NCI-H2171 treated with DMSO at 0.1 percent for 48 hours (cell line): Measurements from ENCODE around the gene EFNA3.
A peak's percentile ranks its signal among the peaks of the same experiment; 100 is the strongest.

Experiments
- DNase-seq: peaks from one replicate; lab custom pipeline; 2025; lab: John Stamatoyannopoulos, UW

EFNA3 gene, protein sequence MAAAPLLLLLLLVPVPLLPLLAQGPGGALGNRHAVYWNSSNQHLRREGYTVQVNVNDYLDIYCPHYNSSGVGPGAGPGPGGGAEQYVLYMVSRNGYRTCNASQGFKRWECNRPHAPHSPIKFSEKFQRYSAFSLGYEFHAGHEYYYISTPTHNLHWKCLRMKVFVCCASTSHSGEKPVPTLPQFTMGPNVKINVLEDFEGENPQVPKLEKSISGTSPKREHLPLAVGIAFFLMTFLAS

DNA sequence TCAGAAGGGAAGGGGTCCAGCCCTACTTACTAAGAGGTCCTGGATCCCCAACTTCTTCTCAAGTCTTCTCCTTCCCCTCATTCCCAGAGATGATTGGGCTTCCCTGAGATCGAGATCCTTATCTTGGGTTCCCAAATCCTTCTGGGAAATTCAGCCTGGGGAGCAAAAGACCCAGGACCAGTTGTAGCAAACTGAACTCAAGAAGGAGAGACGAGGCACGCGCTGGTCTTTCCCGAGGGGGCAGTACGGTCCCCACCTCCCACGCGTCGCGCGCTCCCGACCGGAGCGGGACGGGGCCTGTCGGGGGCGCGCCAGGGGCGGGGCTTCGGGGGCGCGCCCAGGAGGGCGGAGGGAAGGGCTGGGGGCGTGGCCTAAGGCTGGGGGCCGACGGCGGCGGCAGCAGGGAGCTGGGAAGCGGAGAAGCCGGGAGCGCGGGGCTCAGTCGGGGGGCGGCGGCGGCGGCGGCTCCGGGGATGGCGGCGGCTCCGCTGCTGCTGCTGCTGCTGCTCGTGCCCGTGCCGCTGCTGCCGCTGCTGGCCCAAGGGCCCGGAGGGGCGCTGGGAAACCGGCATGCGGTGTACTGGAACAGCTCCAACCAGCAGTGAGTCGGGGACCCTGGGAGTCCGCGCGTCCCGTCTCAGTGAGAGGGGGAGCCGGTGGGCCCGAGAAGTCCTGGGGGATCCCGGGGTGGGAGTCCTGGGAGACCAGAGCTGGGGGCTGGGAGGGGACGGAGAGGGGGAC lies at the start of gene EFNA3:
Gene EFNA3 (plus strand): TSS at position 369 of the 741 bp plus-strand sequence. CDS start 105 bp downstream, at position 474.
- peak; percentile 79 for DNase-seq

DNA sequence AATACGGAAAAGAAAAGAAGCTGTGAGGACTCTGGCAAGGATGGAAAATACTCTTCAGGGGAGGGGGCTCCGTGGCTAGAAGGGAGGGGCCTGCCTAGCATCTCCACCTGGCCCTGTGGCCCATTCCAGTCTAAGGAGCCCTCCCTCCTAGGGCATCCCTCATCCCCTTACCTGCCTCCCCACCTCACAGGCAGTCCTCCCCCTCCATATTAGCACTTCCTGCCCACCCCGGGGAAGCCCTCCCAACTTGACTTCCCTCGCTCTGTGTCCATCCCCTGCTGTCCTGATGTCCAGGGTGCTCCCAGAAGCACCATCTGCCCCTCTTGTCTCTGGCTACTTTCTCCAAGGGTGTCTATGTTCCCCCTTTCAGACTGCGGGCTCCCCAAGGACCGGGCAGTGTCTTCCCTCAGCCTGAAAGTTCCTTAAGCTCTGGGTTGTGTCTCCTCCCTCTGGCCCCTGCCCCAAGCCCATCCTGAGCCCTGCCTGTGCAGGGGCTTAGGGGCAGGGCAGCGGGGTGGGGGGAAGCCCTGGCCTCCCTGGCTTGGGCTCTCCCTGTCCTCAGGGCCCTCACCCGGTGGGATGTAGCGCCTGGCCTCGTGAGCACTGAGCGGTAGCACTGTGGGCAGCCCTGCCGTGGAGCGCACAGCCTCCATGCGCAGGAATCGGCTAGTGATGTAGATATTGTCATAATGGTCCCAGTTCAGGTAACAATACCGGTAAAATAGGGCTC lies 49.0 kb upstream of the EFNA3 start:
- DNase-seq = no peak

DNA sequence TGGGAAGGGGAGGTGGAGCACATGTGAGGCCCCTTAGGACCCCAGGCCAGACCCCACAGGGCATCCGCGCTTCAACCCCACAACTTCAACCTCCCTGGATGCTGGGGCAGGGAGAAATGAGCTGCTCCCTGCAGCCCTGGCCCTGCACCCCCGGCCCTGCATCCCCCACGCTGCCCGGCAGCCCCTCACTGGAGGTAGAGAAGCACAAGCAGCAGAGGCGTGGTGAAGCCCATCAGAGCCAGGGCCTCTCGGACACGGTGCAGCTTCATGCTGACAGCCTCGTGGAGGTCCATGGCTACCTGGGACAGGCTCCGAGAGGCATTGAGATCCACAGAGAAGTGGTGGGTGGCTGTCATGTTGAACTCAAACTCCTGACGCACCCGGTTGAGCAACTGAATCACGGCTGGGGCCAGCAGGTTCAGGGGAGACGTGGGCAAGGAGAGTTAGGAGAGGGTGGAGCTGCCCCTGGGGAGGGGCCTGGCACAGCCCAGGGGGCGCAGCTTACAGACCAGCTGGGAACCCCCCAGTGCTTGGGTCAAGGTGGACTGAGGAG lies 48.3 kb upstream of the EFNA3 start:
- DNase-seq = no peak

DNA sequence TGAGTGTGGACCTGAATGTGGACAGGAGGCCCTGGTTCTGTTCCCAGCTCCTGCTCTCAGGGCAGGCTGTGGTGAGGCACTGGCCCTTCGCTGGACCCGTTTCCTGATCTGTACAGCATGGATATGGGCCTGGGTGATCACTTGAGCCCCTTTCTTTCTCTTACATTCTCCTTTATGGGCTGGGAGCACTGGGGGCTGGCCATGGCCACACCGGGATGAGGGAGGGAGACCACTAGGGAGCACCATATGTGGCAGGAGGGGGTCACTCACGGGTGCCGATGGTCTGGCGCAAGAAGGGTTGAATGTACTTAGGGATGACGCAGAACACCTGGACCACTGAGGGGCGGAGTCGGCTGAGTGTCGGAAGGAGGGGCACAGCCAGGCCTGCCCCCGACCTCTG lies 47.7 kb upstream of the EFNA3 start:
- no peak for DNase-seq

DNA sequence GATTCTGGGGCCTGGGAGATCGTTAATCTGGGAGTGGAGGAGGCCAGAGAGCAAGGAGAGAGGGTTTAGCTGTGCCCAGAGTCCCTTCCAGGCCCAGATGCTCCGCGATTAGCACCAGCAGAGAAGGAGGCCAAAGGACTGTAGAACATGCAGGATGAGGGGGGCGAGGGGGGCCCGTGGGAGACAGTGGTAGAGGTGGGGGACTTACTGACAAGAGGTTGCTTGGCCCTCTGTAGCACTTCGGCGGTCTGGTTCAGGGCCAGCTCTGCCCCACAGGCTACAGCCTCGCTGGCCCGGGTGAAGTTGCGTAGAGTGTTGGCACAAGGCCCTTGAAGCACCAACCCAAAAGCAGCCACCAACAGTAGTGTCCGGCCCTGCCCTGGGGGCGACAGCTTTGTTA lies 45.8 kb upstream of the EFNA3 start:
- no peak for DNase-seq

DNA sequence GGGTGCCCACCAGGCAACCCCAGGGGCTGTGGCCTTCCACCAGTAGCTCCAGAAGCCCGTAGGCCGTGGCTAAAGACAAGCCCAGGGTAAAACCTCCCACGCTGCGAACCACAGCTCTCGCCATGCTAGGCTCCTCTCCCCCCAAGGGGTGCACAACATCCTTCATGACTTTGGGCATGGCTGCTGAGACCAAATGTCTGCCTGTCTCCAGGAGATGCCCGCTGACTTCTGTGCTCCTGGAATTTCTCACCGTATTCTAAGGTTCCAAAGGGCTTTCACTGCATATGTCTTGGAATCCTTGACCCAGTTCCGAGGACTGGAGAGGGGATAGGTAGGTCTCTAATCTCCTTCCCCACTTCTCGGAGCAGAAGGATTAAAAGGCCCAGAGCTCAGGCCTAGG lies 45.1 kb upstream of the EFNA3 start, which contains the start of the genes DCST1 and DCST2:
Gene DCST1 (plus strand): TSS at position 301 of the 400 bp plus-strand sequence. CDS start 213 bp downstream, outside the sequence.
Gene DCST2 (minus strand): TSS at position 258 of the 400 bp plus-strand sequence. CDS start 80 bp downstream, at position 178.
- no peak for DNase-seq

DNA sequence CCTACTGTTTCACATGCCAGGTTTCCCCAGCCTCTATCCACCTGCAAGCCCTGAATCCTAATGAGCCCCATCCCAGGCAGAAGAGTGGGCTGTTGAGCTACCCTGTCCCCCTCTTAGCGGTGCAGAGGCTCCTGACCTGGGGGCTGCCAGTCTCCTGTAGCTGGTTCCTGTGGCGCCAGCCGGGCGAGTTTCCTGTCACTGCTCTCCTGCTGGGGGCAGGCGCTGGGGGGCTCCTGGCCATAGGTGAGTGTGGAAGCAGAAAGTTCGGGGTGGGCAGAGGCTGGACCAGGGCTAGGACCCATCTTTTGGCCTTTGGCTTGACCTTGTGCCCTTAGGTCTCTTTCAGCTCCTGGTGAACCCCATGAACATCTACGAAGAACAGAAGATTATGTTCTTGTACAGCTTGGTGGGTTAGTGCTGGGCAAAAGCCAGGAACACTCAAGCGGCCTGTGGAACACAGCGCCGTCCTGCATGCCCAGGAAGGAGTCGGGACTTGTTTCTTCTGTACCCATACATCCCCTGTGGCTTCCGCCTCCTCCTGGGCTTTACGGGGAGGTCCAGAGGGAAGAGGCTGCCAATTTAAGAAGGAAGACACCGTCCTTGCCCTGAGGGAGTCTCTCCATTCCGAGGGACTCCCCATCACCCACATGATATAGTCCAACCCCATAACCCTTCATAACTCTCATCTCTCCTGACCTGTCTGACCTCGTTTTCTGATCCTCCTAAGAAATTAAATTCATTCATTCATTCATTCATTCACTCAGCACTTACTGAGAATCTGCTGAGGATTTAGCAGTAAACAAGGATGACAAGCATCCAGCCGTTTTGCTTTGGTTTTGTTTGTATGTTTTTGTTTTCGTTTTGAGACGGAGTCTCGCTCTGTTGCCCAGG lies 44.1 kb upstream of the EFNA3 start:
- DNase-seq = no peak

DNA sequence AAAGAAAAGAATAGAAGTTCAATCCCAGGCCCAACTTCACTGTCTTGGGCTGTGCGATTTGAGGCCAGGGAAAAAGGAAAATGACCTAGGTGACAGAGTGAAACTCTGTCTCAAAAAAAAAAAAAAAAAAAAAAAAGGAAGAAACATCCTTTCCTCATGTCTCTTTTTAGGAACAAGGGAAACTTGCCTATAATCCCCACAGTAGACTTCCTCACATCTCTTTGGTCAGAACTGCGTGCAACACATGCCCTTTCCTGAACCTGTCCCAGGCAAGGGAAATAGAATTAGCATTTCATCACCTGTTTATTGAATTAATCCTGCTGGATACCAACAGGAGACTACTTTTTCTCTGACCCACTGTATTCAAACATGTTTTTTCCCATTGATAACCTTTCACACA lies 42.7 kb upstream of the EFNA3 start:
- DNase-seq = no peak

DNA sequence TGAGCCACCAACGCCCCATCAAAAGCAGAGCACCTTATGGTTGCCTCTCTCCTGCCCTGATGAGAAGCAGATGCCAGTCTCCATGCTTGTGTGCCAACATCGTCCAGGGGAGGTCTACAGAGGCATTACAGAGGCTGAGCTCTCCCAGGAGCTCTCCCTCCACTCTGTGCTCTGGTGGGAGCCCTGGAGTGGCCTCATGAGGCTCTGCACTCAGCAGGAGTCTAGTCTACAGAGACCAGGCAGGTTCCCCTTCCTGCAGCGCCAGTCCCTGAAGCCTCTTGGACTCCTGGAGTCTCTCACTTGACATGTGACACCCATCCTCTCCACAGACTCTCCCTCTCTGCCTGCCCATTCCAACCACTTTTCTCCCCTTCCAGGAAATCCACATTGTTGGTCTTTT lies 41.6 kb upstream of the EFNA3 start:
- DNase-seq = no peak

DNA sequence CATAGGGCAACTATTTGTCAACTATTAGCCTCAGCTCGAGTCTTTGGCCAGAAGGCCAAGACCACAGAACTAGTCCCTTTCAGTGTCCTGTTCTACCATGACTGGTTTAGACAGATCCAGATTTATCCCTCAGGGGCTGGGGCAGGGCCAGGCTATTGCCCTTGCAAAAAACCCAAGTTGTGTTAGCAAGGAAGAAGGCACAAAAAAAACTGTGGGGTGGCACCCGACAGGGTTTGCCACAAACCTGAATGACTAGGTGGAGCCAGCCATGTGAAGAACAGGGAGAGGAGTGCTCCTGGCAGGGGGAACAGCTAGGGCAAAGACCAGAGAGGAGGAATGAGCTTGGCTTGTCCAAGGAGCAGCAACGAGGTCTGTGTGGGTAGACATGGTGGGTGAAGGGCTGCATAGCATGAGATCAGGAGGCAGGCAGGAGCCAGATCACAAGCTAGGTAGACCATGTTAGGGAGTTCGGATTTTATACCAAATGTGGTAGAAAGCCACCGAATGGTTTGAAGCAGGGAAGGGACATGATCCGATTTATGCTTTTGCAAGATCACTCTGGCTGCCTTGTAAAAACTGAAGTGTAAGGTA lies 40.7 kb upstream of the EFNA3 start:
- no peak for DNase-seq

DNA sequence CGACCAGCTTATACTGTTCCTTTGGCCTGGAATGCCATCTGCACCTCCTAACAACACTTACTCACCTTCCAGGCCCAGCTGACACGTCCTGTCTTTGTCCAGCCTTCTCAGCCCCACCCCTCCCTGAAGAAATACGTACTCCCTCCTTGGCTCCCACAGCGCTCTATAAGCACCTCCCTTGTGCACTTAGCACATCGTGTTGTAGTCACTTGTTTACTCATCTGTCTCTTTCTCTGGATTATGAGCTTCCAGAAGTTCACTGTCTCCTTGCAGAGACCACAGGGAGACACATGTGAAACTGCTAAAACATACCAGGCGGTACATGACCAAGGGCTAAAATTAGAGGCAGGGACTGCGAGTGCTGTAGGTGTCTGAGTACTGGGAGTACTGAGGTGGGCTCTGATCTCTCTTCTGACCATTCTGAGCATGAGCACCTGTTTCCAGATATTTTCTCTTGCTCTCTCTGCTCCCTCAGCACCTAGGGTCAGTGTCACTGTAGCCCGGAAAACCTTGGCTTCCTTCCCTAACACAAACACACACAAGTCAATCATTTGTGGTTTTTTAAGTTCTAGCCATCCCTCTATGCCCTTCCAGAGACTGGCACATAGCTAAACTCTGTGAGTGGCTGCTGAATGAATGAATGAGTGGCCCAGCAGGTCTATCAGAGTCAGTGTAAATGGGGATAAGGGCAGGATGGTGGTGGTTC lies 39.9 kb upstream of the EFNA3 start:
- no peak for DNase-seq

DNA sequence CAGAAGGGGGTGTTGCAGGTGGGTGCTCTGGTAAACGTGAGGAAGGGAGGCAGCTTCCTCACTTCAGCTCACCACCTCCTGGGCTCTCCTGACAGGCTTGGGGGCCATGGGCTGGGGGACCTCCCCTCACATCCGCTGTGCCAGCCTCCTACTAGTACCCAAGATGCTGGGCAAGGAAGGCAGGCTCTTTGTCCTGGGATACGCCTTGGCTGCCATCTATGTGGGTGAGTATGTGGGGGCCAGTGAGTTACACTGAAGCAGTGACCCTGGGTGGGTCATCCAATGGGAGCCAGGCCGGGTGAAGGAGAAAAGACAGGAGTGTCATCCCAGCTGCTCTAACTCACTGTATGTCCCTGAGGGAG lies 39.3 kb upstream of the EFNA3 start:
- DNase-seq = no peak

DNA sequence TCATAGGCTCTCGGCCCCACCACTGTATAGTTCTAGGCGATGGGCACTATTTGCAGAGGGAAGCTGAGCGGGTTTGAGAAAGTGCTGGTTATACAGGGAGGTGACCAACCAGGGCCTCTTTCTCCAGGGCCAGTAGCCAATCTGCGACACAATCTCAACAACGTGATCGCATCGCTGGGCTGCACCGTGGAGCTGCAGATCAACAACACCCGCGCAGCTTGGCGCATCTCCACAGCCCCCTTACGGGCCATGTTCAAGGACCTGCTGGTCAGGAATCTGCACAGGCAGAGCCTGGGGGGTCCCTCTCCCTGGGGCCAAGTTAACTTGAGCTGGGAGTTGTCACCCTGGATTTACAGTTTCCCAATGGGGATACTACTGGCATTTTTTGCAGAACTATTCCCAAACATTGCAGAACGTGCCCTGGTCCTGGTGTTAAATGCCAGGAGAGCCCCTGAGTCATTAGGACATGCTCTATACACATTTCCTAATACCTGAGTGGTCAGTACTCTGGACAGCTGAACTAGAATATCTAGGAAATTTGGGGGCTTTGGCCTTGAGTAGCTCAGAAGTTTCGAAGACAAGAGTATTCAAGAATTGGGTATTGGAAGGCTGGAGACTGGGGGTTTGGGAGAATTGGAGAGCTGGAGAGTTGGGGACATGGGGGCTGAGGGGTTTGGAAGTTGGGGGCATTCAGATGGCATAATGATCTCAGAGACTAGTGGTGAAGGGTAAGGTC lies 38.1 kb upstream of the EFNA3 start:
- no peak for DNase-seq

DNA sequence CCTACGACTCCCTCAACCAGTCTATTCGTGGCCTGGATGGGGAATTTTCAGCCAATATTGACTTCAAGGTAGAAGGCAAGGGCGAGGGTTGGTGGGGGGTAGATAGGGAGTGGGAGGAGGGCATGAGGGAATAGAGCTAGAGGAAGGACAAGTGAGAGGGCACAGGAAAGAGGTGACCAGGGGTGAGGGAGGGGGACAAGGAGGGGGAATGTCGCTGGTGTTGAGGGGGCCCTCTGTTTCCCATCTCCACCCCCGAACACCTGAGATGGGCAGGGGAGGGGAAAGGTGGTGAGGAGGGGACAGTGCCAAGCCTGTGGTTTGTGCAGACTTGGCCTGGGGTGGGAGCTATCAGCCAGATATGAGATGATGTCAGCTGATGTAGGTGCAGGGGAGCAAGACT lies 35.8 kb upstream of the EFNA3 start:
- no peak for DNase-seq

DNA sequence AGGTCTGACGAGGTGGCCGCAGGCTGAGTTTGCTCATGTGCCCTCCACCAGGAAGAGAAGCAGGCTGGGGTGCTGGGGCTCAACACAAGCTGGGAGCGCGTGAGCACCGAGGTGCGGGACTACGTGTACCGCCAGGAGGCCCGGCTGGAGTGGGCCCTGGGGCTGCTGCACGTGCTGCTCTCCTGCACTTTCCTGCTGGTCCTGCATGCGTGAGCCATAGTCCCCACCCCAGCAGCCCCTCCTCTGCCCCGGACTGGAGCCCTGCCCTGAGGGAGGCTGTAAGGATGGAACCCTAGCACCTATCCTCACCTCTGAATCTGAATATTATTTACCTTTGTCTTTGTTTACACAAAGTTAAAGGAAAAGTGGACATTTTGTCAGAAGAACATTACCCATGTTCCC lies 35.3 kb upstream of the EFNA3 start:
- DNase-seq = no peak

DNA sequence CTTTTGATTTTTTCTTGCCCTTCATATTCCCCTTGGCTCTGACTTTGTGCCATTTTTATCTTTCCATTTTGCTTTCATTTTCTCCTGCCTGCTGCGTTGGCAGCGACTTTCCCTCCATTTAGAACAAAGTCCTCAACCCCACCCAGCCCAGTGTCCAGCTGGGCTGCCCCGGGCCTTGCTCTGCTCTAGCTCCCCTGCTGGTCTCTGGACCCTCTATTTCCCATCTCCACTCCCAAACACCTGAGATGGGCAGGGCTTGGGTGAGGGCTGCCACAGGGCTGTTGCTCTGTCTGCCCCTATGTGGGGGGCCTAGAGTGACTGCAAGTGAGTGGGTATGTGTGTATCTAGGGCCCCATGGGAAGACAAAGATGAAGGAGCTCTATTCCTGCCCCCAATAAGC lies 34.8 kb upstream of the EFNA3 start:
- no peak for DNase-seq

DNA sequence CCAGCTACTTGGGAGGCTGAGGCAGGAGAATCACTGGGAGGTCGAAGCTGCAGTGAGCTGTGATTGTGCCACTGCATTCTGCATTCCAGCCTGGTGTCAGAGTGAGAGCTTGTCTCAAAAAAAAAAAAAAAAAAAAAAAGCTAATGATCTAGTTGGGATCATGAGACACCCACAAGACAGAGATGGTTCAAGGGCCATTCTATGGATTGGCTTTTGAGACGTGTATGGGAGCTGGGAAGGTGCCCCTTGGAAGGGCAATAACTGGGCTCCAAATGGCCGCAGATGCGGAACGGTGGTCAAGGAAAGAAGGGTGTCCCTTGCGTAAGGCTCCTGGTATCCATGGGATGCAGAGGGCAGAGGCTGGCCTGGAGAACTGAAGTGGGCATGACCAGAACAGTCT lies 34.3 kb upstream of the EFNA3 start:
- DNase-seq = no peak

DNA sequence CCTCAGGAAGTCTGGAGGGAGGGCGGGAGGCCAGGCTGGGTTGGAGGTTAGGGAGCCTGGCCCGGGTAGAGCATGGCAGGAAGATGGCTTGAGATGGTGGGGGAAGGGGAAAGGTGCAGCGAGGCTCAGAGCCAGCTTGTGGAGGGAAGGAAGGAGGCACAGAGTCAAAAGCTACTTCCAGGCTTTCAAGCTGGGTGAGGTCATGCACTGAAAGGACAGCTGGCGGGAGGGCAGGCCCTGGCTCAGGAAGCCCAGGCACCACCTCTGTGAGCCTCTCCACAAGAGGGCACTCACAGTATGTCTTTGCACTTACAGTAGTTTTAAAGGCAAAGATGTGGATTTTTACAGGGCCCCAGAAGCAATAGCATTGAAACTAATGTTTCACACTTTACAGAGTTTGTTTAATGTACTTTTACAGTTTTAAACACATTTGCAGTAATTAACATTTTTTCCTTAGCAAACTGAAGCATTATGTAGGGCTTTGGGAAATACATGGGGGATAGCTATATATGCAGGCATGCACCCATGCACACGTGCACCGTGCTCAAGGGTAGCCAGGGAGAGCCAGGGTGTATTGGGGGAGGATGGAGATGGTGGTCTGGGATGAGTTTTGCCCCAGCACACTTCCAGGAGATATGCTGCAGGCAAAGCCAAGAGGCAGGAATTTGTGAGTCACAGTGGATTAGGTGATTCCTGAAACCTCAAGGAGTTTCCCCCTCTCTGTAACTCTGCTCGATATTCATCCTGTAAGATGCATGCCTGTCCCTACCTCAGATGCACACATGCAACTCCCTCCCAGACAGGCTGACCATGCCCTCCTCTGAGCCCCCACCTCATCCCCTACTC lies 33.6 kb upstream of the EFNA3 start:
- peak; percentile 56 for DNase-seq
